T-helper 2 cell (primary cell): ENCODE measurements around the gene ITGB1.
"Not testable (repeated sequence)": the region's sequence is repeated elsewhere in the genome, so short reads cannot be mapped to it uniquely, and the experiment has no call there.

Source experiments
- DNase-seq, 5 experiments: peaks; one replicate each; pipeline versions ENCODE4 v3.0.0 to v3.0.0-alpha.2; 2012 to 2022
- total RNA-seq, 2 donors: gene quantifications; one replicate each; lab custom pipeline; 2026; lab: John Stamatoyannopoulos, UW

Gene ITGB1
- total RNA-seq = 656 to 783 reads per million in 2 donors

DNA sequence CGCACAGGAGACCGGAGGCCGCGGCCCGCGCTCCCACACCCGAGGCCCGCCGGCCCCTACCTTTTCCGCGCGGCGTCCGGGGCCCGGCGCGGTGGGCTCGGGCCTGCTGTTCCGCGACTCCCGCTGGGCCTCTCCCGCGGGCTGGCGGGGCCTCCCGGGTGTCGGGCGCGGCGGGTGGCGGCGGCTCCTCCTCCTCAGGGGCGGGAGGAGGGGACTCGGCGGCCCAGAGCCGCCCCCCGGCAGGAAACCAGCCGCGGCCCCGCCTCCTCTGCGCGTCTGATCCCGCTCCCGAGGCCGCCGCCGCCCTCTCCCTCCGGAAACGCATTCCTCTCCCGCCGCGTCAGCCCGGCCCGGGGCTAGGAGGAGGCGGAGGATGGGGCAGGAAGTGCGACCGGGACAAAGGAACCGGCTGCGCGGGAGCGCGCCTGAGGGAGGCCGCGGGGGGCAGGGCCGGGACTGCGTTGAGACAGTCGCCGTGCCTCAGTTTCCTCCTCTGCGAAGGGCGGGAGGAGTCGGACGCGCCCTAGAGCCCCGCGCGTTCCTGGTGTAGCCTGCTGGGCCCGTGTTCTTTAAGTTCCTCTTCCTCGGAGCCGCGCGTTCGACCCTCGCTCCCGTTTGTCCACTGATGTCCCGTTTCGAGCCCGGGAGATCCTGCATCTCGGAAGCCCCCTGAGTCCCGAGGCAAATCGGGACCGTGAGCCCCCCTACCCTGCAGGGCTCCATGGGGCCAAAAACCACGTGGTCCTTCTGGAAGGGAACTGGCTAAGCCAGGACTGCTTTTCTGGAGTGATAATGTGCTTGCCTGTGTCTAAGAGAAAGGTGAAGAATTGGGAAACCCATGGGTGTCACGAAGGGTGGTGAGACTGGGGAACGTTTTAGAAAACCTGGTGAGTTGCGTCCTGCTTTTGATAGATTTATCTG, at the start of gene ITGB1:
Gene ITGB1, minus strand, starts transcription at position 146 of the 921 bp plus-strand sequence. CDS start 22,672 bp downstream, outside the sequence.
- peak; percentile 76 to 88 (median 82) for DNase-seq

DNA sequence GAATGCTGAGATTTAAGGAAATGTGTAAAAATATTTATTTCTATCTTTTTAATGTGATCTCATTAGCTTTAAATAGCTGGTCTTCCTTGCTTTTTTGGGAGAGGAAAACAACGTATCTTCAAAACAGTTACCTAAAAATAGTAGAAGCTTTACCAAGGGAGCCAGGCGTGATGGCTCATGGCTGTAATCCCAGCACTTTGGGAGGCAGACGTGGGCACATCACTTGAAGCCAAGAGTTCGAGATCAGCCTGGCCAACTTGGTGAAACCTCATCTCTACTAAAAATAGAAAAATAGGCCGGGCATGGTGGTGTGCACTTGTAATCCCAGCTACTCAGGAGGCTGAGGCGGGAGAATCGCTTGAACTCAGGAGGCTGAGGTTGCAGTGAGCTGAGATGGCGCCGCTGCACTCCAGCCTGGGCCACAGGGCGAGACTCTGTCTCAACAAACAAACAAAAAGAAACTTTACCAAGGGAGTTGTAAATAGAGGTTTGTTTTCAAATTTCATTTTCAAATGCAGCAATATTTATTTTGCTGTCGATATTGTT, 48.4 kb upstream of the ITGB1 start:
- no peak for DNase-seq

- DNase-seq = peak in 2 of 5 experiments; percentile 34 to 58
These were observed 47.6 kb upstream of the ITGB1 start for GRCh38 chr10:33005322-33006301.

DNA sequence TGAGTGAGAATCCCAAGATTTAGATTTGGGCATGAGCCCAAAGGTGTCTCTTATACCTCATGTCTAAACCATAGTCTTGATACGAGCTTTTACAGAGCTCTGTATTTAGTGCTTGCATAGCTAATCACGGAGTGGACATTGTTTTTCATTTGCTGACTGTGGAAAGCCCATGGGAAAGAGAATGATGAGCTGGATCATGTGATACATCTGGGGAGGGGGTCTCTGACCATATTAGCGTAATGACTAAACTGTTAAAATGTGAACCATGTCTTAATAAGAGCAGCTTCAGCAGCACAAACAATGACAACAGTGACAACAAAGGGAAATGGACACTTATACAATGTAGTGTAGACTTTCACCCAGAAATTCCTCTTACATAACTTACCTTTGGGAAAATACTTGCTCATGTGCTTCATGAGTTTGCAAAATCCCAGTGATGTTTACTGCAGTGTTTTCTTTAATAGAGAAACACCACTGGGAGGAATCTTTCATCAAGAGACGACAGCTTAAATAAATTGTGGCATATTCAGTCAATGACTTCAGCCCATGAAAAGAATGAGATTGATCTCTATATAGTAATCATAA, 44.0 kb upstream of the ITGB1 start:
- no peak for DNase-seq

DNA sequence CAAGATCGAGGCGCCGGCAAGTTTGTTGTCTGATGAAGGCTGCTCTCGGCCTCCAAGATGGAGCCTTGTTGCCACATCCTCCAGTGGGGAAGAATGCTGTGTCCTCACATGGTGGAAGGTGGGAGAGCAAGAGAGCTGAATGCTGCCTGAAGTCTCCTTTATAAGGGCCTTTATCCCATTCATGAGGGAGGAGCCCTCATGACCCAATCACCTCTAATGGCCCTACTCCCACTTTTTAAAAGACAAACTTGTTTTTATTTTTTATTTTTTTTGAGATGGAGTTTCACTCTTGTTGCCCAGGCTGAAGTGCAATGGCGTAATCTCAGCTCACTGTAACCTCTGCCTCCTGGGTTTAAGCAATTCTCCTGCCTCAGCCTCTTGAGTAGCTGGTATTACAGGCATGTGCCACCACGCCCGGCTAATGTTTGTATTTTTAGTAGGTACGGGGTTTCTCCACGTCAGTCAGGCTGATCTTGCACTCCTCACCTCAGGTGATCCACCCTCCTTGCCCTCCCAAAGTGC, 40.1 kb upstream of the ITGB1 start:
- DNase-seq = not testable (repeated sequence)

- no peak for DNase-seq
These were observed 37.7 kb upstream of the ITGB1 start for GRCh38 chr10:32995751-32996150.

GRCh38 chr10:32995066-32995622, 37.1 kb upstream of the ITGB1 start:
- DNase-seq = no peak

DNA sequence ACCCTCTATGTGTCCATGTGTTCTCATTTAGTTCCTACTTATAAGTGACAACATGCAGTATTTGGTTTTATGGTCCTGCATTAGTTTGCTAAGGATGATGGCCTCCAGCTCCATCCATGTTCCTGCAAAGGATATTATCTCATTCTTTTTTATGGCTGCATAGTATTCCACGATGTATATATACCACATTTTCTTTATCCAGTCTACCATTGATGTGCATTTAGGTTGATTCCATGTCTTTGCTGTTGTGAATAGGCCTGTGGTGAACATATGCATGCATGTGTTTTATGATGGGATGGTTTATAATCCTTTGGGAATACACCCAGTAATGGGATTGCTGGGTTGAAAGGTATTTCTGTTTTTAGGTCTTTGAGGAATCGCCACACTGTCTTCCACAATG, 36.6 kb upstream of the ITGB1 start:
- not testable (repeated sequence) for DNase-seq

DNA sequence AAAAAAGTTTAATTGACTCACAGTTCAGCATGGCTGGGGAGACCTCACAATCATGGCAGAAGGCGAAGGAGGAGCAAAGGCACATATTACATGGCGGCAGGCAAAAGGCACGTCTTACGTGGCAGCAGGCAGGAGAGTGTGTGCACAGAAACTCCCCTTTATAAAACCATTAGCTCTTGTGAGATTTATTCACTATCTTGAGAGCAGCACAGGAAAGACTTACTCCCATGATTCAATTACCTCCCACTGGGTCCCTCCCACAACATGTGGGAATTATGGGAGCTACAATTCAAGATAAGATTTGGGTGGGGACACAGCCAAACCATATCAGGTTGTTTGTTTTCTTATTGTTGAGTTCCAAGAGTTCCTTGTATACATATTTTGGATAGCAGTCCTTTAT, 34.3 kb upstream of the ITGB1 start:
- DNase-seq = not testable (repeated sequence)

DNA sequence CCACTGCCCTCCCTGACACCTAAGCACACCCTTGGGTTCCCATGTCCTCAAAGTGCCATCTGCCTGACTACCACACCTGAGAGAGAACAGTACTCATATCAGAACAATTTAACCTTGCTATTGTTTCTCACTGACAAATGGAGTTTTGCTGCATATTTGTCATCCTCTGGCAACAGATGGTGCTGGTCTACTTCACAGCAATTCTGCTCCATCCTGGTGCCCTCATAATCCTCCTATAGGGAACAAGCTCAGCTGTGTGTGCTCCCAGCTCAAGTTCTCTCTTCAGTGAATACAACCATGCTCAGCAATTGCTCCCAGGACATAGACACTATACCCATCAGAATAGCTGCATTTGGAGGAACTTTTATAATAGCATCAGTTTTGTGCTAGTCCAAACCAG, 32.8 kb upstream of the ITGB1 start:
- DNase-seq = no peak

GRCh38 chr10:32988604-32989003, 30.6 kb upstream of the ITGB1 start:
- no peak for DNase-seq

- no peak for DNase-seq
These were observed 29.1 kb upstream of the ITGB1 start for GRCh38 chr10:32987172-32987571.

DNA sequence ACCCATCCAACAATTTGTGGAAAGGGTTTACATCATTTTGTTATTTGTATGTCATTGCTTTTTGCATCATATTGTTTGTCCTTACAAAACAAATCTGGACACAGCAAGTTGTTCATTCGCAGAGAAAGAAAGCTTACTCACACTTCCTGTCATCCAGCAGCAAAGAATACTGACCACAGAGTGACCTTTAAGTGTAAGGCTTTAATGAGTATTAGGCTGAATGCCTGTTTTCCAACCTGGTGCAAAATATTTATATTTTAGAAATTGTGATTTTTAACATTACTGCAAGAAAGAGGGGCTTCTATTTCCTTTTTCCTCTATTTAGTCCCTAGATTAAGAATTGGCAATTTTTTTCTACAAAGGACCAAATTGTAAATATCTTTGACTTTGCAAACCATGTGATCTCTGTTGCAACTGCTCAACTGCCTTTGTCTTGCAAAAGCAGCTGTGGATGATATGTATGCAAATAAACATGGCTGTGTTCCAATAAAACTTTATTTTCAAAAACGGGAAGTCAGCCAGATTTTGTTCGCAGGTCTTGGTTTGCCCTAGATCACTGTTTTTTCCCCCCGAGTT, 27.8 kb upstream of the ITGB1 start:
- DNase-seq = no peak

DNA sequence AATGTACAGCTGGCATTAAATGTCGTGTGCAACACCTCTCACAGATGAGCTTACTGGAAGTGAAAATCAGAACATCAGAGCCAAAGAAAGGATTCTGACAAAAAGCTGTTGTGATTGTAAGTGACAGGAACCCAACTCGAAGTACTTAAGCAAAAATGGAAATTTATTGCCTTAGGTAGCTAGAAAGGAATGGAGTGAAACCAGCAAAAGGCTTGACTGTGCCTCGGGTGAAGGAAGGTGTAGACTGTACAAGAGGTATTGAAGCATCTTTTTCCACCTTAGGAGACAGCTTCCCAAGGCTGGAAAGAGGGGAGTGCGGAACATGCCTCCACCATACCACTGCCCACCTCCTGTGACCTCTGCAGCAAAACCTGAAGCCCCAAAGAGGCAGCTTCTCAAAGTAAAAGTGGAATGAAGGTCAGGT, 27.3 kb upstream of the ITGB1 start:
- no peak for DNase-seq

GRCh38 chr10:32984003-32984600, 26.1 kb upstream of the ITGB1 start:
- DNase-seq = no peak

DNA sequence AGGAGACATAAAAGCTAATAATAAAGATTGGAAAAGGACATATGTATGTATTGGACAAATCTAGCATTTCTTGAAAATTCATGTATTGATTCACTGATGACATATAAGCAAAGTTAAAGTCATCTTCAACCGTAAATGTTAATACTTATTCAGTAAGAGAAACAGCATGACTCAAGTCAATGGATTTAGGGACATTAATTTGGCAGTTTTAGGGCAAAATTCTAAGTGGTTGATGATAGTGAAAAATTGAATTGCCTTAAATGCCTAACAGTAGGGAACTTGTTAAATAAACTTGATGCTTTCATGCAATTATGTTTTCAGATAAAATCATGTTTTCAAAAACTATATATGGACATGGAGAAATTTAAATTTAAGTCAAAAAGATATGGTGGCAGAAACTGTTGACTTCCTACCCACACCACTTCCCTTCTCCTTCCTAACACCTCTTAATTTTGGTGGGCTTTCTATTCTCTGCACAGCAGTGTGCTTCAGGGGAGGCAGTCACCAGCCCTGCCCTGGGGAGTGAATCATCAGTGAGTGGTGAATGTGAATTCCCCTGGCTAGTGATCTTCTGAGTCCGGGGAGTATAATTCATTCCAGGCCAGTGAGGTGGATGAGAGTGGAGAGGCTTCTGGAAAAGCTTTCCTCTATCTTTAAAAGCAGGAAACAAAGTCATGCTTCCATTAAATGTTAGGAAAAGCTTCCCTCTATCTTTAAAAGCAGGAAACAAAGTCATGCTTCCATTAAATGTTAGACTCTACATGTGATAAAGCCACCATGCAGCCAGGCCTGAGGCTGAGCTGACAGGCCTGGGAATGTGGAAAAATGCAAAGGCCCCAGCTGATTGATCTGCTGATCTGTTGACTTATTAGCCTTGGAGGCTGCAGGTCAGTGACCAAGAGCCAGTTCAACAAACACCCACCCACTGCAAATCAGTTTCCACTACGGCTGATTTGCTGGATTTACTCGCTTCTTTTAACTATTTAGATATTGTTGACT, 25.2 kb upstream of the ITGB1 start:
- DNase-seq = peak in 2 of 5 experiments; percentile 30 to 44

DNA sequence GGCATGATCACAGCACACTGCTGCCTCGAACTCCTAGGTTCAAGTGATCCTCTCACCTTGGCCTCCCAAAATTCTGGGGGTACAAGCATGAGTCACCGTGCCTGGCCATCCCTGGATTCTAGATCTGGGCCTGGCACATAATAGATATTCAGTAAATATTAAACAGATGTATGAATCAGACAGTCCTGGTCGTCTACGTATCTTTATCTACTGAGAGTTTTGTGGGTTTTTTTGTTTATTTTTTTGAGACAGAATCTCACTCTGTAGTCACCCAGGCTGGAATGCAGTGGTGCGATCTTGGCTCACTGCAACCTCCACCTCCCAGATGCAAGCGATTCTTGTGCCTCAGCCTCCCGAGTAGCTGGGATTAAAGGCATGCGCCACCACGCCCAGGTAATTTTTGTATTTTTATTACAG, 24.3 kb upstream of the ITGB1 start:
- no peak for DNase-seq

DNA sequence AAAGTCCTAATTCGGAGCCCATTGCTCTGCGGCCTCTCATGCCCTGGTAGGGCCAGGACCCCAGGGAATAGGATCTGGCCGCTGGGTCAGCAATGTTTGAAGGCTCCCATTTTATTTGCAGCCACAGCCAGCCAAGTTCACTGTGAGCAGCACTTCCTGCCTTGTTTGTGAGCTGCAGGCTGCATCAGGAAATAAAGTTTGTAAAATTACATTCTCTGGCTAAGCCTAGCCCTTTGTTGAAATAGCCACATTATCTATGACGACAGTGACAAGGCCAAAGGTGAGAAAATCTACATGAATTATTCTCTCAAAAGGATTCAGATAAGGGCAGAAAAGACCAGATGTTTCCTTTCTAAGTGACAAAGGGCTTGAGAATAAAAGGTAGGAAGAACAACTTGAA, 23.7 kb upstream of the ITGB1 start:
- peak in 2 of 5 experiments; percentile 42 to 72 for DNase-seq
